Loucy (cell line): ENCODE measurements around the gene STX16.
A peak's percentile ranks its signal among the peaks of the same experiment; 100 is the strongest.

Experiments
- H2AFZ ChIP-seq: fragments of 200-600 bp; sonication (generic); 2 replicates; pipeline ENCODE4 v1.6.0; 2016; ENCODE audit warnings: antibody characterized with exemption, mild to moderate bottlenecking, low read length, moderate library complexity
- H3F3A ChIP-seq: fragments of 200-600 bp; 2 replicates; pipeline ENCODE4 v1.6.0; 2016; ENCODE audit warnings: antibody characterized with exemption, low read depth, mild to moderate bottlenecking
- H3K27me3 ChIP-seq: fragments of 200-600 bp; sonication (generic); 2 replicates; pipeline ENCODE4 v1.6.1; 2014; ENCODE audit warnings: low read length, mild to moderate bottlenecking; ENCODE audit not compliant: insufficient read depth, poor library complexity, severe bottlenecking
- H3K36me3 ChIP-seq: fragments of 200-600 bp; sonication (generic); 2 replicates; pipeline ENCODE4 v1.6.1; 2016; ENCODE audit warnings: low read length; ENCODE audit not compliant: insufficient read depth
- H3K4me1 ChIP-seq: fragments of 200-600 bp; sonication (generic); 2 replicates; pipeline ENCODE4 v1.5.1; 2014; ENCODE audit warnings: low read length, mild to moderate bottlenecking; ENCODE audit not compliant: insufficient read depth, poor library complexity, severe bottlenecking
- H3K4me2 ChIP-seq: fragments of 200-600 bp; sonication (generic); 2 replicates; pipeline ENCODE4 v1.6.0; 2014; ENCODE audit warnings: antibody characterized with exemption, low read length, low read depth, mild to moderate bottlenecking; ENCODE audit not compliant: poor library complexity, severe bottlenecking
- H3K4me3 ChIP-seq: fragments of 200-600 bp; sonication (generic); 2 replicates; pipeline ENCODE4 v1.5.1; 2014; ENCODE audit warnings: low read length, mild to moderate bottlenecking, mixed read lengths; ENCODE audit not compliant: poor library complexity, severe bottlenecking
- H3K79me2 ChIP-seq: fragments of 200-600 bp; sonication (generic); 2 replicates; pipeline ENCODE4 v1.6.1; 2014; ENCODE audit warnings: low read length; ENCODE audit not compliant: insufficient read depth
- H3K9ac ChIP-seq: fragments of 200-600 bp; sonication (generic); 2 replicates; pipeline ENCODE4 v1.6.0; 2014; ENCODE audit warnings: mild to moderate bottlenecking, low read depth, low read length, moderate library complexity; ENCODE audit not compliant: poor library complexity, severe bottlenecking
- H3K9me2 ChIP-seq: fragments of 200-600 bp; sonication (generic); replicated peaks from 2 replicates; pipeline ENCODE4 v1.6.1; 2016; ENCODE audit warnings: low read depth, low read length, mixed read lengths
- H3K9me3 ChIP-seq: fragments of 200-600 bp; sonication (generic); 2 replicates; pipeline ENCODE4 v1.6.1; 2014; ENCODE audit warnings: mild to moderate bottlenecking, antibody characterized with exemption, low read length, low read depth; ENCODE audit not compliant: insufficient read depth
- H4K20me1 ChIP-seq: fragments of 200-600 bp; sonication (generic); 2 replicates; pipeline ENCODE4 v1.6.0; 2014; ENCODE audit warnings: antibody characterized with exemption, low read length, mild to moderate bottlenecking; ENCODE audit not compliant: insufficient read depth, poor library complexity, severe bottlenecking
- CTCF ChIP-seq: fragments of 200-600 bp; sonication (generic); conservative IDR thresholded peaks from 2 replicates; pipeline ENCODE4 v1.5.1; 2014; ENCODE audit warnings: mild to moderate bottlenecking, antibody characterized with exemption, low read length
- EZH2phosphoT487 ChIP-seq: fragments of 200-600 bp; IDR thresholded peaks from 2 replicates; pipeline ENCODE4 v1.6.1; 2018; ENCODE audit warnings: antibody characterized with exemption, mild to moderate bottlenecking, moderate library complexity, borderline replicate concordance

The STX16 gene

GRCh38 chr20:58652606-58653294, 1.7 kb downstream of the STX16 start:
- Histone ChIP-seq H3K9me3 (no peaks in the 10 kb centered on the region), H4K20me1 (peaks cover 60% of the 10 kb centered on the region), H3K79me2 (peaks cover 67% of the 10 kb centered on the region), H3K4me2 (peak overlapping the region; percentile 95), H3K36me3 (no peaks in the 10 kb centered on the region), H3K4me1 (peaks cover 51% of the 10 kb centered on the region), H3F3A (no peaks in the 10 kb centered on the region), H2AFZ (0 out of 2 replicates have a peak overlapping the region, but pooled peaks have one; percentile 55), H3K9me2 (no peaks in the 10 kb centered on the region), H3K9ac (peak overlapping the region; percentile 91), H3K27me3 (no peaks in the 10 kb centered on the region), H3K4me3 (peak overlapping the region; percentile 91)
- TF ChIP-seq CTCF (no peak), EZH2phosphoT487 (no peak)

- H2AFZ ChIP-seq, result no peak overlapping the region
- H3K79me2 ChIP-seq, result peaks cover 83% of the 10 kb centered on the region
- H3K9me3 ChIP-seq, result no peaks in the 10 kb centered on the region
- no peaks in the 10 kb centered on the region for H3F3A ChIP-seq
- peak overlapping the region; percentile 91 for H3K9ac ChIP-seq
- H3K27me3 ChIP-seq, result no peaks in the 10 kb centered on the region
- H3K4me3 ChIP-seq, result peak overlapping the region; percentile 91
- no peaks in the 10 kb centered on the region for H3K9me2 ChIP-seq
- H3K36me3 ChIP-seq, result no peaks in the 10 kb centered on the region
- H3K4me1 ChIP-seq, result peaks cover 59% of the 10 kb centered on the region
- H3K4me2 ChIP-seq, result peak overlapping the region; percentile 95
- TF ChIP-seq CTCF (no peak), EZH2phosphoT487 (no peak)
- peaks cover 75% of the 10 kb centered on the region for H4K20me1 ChIP-seq
These were observed 3.3 kb downstream of the STX16 start for GRCh38 chr20:58654337-58654736.

- TF ChIP-seq CTCF (no peak), EZH2phosphoT487 (no peak)
- H3K79me2 ChIP-seq, result peaks cover 94% of the 10 kb centered on the region
- no peaks in the 10 kb centered on the region for H3K9me2 ChIP-seq
- peak overlapping the region; percentile 91 for H3K4me3 ChIP-seq
- H3F3A ChIP-seq, result no peaks in the 10 kb centered on the region
- no peak overlapping the region for H2AFZ ChIP-seq
- H3K9ac ChIP-seq, result peak overlapping the region; percentile 91
- H3K4me1 ChIP-seq, result peaks cover 65% of the 10 kb centered on the region
- peak overlapping the region; percentile 95 for H3K4me2 ChIP-seq
- H3K9me3 ChIP-seq, result no peaks in the 10 kb centered on the region
- H3K36me3 ChIP-seq, result no peaks in the 10 kb centered on the region
- H4K20me1 ChIP-seq, result peaks cover 87% of the 10 kb centered on the region
- no peaks in the 10 kb centered on the region for H3K27me3 ChIP-seq
These were observed 4.4 kb downstream of the STX16 start for GRCh38 chr20:58655328-58656107.
